ENCODE data around the gene FAM181B.

FAM181B gene

DNA sequence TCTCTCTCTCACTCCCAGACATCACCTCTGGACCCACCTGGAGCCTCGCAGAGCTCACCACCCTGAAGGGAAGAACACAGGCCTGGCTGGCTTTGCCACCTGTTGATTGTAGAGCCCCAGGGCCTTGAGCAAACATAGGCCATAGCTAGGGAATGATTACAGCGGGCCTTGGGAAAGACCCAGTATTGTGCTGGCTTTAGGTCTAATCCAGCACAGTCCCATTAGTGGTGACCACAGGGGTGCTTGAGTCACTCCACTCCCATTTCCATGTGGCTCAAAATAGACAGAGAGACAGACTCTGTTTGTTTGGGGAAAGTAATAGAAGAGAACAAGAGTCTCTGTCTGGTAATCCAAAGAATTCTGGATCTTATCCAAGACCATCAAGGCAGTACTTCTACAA is 42.7 kb upstream of the FAM181B start:
- DNase-seq (ENCODE audit: low read depth in 1 of 2, low spot score in 1 of 2): no peak

GRCh38 chr11:82775736-82776346 is 42.2 kb upstream of the FAM181B start:
- no peak overlapping the region for H3K4me3 ChIP-seq (replicated peaks; ENCODE audit: insufficient read depth, low read length)
- TF ChIP-seq POLR2AphosphoS5 (IDR thresholded peaks at IDR 0.05; ENCODE audit: low read depth) (no peak), CTCF (IDR thresholded peaks at IDR 0.05; ENCODE audit: insufficient read depth, low read length) (peak; percentile 77)
- peak in 1 of 2 experiments; percentile 31 for DNase-seq (ENCODE audit: low read depth in 1 of 2, low spot score in 1 of 2)
- no peak overlapping the region for H3K27ac ChIP-seq (replicated peaks)
- H3K27me3 ChIP-seq (ENCODE audit: insufficient read depth, poor library complexity, severe bottlenecking): no peaks in the 10 kb centered on the region

More for the DNA sequence above, 42.7 kb upstream of the FAM181B start:
- Histone ChIP-seq H3K4me3 (replicated peaks; ENCODE audit: insufficient read depth, low read length) (no peak overlapping the region), H3K27ac (replicated peaks) (no peak overlapping the region), H3K27me3 (ENCODE audit: insufficient read depth, poor library complexity, severe bottlenecking) (no peaks in the 10 kb centered on the region)
- TF ChIP-seq, protein P1, sequence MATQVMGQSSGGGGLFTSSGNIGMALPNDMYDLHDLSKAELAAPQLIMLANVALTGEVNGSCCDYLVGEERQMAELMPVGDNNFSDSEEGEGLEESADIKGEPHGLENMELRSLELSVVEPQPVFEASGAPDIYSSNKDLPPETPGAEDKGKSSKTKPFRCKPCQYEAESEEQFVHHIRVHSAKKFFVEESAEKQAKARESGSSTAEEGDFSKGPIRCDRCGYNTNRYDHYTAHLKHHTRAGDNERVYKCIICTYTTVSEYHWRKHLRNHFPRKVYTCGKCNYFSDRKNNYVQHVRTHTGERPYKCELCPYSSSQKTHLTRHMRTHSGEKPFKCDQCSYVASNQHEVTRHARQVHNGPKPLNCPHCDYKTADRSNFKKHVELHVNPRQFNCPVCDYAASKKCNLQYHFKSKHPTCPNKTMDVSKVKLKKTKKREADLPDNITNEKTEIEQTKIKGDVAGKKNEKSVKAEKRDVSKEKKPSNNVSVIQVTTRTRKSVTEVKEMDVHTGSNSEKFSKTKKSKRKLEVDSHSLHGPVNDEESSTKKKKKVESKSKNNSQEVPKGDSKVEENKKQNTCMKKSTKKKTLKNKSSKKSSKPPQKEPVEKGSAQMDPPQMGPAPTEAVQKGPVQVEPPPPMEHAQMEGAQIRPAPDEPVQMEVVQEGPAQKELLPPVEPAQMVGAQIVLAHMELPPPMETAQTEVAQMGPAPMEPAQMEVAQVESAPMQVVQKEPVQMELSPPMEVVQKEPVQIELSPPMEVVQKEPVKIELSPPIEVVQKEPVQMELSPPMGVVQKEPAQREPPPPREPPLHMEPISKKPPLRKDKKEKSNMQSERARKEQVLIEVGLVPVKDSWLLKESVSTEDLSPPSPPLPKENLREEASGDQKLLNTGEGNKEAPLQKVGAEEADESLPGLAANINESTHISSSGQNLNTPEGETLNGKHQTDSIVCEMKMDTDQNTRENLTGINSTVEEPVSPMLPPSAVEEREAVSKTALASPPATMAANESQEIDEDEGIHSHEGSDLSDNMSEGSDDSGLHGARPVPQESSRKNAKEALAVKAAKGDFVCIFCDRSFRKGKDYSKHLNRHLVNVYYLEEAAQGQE (IDR thresholded peaks at IDR 0.05; ENCODE audit: insufficient replicate concordance, low read depth): no peak
- TF ChIP-seq GABPA (IDR thresholded peaks at IDR 0.05; ENCODE audit: low read depth) (no peak), POLR2AphosphoS5 (IDR thresholded peaks at IDR 0.05; ENCODE audit: low read depth) (no peak), SPI1 (IDR thresholded peaks at IDR 0.05; ENCODE audit: borderline replicate concordance, low read depth) (no peak), CTCF (IDR thresholded peaks at IDR 0.05; ENCODE audit: insufficient read depth, low read length) (no peak)

- H3K4me3 ChIP-seq (replicated peaks; ENCODE audit: insufficient read depth, low read length): no peak overlapping the region
- TF ChIP-seq SPI1 (IDR thresholded peaks at IDR 0.05; ENCODE audit: borderline replicate concordance, low read depth): no peak
- TF ChIP-seq CTCF (IDR thresholded peaks at IDR 0.05; ENCODE audit: insufficient read depth, low read length): no peak
- TF ChIP-seq, protein P1 (IDR thresholded peaks at IDR 0.05; ENCODE audit: insufficient replicate concordance, low read depth): no peak
- TF ChIP-seq POLR2AphosphoS5 (IDR thresholded peaks at IDR 0.05; ENCODE audit: low read depth): no peak
- no peak for TF ChIP-seq GABPA (IDR thresholded peaks at IDR 0.05; ENCODE audit: low read depth)
- no peak overlapping the region for H3K27ac ChIP-seq (replicated peaks)
- no peaks in the 10 kb centered on the region for H3K27me3 ChIP-seq (ENCODE audit: insufficient read depth, poor library complexity, severe bottlenecking)
- DNase-seq (ENCODE audit: low read depth in 1 of 2, low spot score in 1 of 2): no peak
Observed at GRCh38 chr11:82775218-82775617, 41.6 kb upstream of the FAM181B start.

- no peak overlapping the region for H3K27ac ChIP-seq (replicated peaks)
- no peak for TF ChIP-seq POLR2AphosphoS5 (IDR thresholded peaks at IDR 0.05; ENCODE audit: low read depth)
- no peak for TF ChIP-seq CTCF (IDR thresholded peaks at IDR 0.05; ENCODE audit: insufficient read depth, low read length)
- TF ChIP-seq SPI1 (IDR thresholded peaks at IDR 0.05; ENCODE audit: borderline replicate concordance, low read depth): no peak
- TF ChIP-seq, protein P1 (IDR thresholded peaks at IDR 0.05; ENCODE audit: insufficient replicate concordance, low read depth): no peak
- TF ChIP-seq GABPA (IDR thresholded peaks at IDR 0.05; ENCODE audit: low read depth): no peak
- no peak for DNase-seq (ENCODE audit: low read depth in 1 of 2, low spot score in 1 of 2)
- no peaks in the 10 kb centered on the region for H3K27me3 ChIP-seq (ENCODE audit: insufficient read depth, poor library complexity, severe bottlenecking)
- H3K4me3 ChIP-seq (replicated peaks; ENCODE audit: insufficient read depth, low read length): no peak overlapping the region
Observed at GRCh38 chr11:82771781-82772180, 38.1 kb upstream of the FAM181B start.

Measured in HL-60 (cell line).